NCI-H748 (cell line): Measurements from ENCODE around the gene DNAH12.
A peak's percentile ranks its signal among the peaks of the same experiment; 100 is the strongest.
"Not testable (repeated sequence)": the region's sequence is repeated elsewhere in the genome, so short reads cannot be mapped to it uniquely, and the experiment has no call there.

Experiments
- DNase-seq: peaks from one replicate; lab custom pipeline; 2025; ENCODE audit not compliant: unreplicated experiment; lab: John Stamatoyannopoulos, UW

DNAH12 gene

DNA sequence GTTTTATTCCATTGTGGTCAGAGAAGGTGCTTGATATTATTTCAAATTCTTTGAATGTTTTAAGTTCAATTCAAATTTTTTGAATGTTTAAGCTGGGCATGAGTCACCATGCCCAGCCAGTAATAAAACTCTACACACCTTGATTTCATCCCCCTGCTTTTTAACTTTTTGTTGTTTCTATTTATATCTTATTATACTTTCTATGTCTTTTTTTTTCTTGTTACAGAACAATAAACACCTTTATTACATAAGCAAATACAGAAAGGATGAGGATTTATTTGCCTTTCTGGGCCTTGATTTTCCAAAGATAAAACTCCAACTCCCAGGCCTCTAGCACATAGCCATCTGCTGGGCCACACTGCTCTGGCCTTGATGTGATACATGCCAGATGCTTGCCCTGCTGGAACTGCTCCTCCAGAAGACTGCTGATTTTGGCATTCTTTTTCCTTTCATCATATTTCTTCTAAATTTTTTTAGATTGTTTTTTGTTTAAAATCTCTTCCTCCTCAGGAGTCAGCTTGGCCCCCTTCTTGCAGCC is 14.0 kb downstream of the DNAH12 start:
- no peak for DNase-seq

DNA sequence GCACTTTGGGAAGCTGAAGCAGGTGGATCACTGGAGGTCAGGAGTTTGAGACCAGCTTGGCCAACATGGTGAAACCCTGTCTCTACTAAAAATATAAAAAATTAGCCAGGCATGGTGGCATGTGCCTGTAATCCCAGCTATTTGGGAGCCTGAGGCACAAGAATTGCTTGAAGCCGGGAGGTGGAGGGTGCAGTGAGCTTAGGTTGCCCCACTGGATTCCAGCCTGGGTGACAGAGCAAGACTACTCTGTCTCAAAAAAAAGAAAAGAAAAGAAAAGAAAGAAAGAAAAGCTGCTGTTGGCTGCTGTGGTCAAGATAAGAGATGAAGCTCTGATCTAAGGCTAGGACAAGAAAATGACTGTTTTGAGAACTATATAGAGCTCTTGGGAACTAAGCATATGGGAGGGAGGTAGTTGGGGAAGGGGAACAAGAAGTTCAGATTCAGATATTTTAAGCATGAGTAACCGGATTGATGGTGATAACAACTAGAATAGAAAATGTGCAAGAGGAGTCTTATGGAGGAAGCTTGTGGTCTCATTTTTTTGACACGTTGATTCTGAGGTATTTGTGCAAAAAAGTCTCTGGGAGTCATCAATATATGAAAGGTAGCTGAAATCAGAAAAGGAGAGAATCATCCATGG is 25.7 kb downstream of the DNAH12 start:
- no peak for DNase-seq

DNA sequence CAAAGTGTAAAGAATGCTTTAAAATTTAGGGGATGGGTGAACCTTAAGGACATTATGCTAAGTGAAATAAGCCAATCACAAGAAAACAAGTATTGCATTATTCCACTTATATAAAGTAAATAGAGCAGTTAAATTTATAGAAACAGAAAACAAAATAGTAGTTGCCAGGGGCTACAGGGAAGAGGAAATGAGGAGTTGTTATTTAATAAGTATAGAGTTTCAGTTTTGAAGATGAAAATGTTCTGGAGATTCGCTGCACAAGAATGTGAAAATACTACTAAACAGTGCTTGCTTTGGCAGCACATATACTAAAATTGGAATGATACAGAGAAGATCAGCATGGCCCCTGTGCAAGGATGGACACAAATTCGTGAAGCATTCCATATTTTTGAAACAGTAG is 32.0 kb downstream of the DNAH12 start:
- no peak for DNase-seq

DNA sequence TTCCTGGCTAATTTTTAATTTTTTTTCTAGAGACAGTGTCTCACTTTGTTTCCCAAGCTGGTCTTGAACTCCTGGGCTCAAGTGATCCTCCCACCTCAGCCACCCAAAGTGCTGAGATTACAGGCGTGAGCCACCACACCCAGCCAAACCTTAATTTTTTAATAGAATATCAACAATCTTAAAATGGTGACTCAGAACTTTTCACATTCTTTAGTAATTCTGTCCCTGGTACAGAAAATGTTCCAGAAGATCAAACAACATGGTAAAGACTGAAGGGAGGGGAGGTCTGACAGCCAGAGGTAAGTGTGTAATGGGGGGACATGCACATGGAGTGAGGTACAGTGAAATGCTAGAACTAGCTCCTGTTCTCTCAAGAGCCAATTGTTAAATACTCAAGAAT is 38.2 kb downstream of the DNAH12 start:
- DNase-seq, result no peak

DNA sequence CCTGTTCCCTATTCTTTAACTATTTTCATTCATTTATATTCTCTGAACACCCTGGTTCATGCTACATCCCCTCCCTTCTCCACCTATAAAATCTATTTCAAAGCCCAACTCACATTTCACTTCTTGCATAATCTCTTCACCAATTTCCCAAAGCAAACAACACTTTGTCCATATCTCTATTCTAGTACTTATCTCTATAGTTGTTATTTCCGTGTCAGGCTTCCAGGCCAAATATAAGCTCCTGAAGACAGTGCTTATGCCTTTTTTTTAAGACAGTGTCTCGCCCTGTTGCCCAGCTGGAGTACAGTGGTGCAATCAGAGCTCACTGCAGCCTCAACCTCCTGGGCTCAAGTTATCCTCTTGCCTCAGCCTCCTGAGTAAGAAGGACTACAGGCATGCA is 43.6 kb downstream of the DNAH12 start:
- no peak for DNase-seq

DNA sequence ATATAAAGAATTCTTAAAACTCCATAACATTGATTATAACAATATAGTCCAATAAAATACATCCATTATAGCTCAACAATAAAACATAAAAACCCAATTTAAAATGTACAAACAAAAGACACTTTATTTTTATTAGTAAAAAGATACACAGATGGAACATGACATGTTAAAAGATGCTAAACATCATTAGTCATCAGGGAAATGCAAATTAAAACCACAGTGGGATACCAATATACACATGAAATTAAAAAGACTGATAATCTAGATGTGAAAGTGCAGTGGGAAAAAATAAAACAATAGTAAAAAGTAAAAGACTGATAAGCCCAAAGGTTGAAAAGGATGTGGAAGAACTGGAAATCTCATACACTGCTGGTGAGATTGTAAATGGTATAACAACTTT is 46.2 kb downstream of the DNAH12 start:
- no peak for DNase-seq

DNA sequence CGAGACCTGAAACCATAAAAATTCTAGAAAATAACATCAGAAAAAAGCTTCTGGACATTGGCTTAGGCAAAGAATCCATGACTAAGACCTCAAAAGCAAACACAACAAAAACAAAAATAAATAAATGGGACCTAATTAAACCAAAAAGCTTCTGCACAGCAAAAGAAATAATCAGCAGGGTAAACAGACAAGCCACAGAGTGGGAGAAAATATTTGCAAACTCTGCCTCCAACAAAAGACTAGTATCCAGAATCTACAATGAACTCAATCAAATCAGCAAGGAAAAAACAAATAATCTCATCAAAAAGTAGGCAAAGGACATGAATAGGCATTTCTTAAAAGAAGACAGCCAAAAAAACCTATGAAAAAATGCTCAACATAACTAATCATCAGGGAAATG is 59.6 kb downstream of the DNAH12 start:
- no peak for DNase-seq

DNA sequence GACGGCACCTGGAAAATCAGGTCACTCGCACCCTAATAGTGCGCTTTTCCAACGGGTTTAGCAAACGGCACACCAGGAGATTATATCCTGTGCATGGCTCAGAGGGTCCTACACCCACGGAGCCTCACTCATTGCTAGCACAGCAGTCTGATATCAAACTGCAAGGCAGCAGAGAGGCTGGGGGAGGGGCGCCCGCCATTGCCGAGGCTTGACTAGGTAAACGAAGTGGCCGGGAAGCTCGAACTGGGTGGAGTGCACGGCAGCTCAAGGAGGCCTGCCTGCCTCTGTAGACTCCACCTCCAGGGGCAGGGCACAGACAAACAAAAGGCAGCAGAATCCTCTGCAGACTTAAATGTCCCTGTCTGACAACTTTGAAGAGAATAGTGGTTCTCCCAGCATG is 67.0 kb downstream of the DNAH12 start:
- DNase-seq, result not testable (repeated sequence)

DNA sequence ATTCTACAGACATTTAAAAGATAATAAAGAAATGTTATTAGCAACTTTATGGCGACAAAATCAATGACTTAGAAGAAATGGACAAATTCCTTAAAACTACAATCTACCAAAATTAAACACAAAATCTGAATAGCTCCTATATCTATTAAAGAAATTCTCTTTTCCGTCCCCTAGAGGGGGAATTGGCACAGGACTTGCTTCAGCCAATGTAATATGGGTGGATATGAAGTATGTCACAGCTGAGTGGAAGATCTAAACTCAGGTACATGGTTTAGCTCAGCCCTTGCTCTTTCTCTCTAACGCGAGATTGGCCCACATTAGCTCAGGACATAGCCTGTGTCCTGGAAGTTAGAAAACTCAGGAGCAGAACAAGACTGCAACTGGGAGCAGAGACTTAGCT is 79.3 kb downstream of the DNAH12 start:
- DNase-seq, result no peak

DNA sequence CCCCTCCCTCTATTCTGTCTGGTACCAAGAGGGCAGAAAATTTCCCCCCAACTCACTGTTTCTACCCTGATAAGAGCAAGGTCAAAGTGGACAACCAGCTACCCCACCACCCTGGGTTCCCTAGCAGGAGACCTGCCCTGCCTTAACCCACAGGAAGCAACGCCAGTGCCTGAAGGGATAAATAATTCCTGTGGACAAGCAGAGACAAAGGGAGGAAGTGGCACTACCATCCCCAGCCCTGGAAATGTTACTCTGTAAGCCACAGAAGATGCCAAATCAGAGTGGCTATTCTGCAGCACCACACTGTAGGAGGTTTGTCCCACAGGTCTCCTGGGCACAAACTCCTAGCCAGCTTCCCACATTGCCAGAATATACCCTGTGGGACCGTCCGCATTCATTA is 80.1 kb downstream of the DNAH12 start:
- no peak for DNase-seq

DNA sequence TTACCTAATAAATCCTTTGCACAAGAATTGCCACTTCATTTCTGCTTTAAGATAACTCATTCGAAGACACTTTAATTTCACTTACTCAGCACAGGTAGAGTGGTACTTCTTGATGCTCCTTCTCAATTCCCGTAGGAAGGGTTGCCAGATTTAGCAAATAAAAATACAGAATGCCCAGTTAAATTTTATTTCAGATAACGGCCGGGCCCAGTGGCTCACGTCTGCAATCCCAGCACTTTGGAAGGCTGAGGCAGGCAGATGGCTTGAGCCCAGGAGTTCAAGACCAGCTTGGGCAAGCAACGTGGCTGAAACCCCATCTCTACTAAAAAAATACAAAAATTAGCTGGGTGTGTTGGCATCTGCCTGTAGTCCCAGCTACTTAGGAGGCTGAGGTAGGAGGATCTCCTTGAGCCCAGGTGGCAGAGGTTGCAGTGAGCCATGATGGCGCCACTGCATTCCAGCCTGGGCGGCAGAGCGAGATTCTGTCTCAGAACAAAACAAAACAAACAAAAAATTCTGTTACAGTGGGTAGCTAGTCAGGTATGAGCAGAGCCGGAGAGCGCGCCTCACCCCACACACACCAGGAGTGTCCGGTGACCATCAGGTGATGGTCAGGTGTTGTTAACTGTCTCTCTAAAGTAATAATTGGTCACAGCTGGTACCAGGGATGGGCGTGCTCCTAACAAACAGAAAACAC is 92.8 kb downstream of the DNAH12 start:
- peak; percentile 1 for DNase-seq

DNA sequence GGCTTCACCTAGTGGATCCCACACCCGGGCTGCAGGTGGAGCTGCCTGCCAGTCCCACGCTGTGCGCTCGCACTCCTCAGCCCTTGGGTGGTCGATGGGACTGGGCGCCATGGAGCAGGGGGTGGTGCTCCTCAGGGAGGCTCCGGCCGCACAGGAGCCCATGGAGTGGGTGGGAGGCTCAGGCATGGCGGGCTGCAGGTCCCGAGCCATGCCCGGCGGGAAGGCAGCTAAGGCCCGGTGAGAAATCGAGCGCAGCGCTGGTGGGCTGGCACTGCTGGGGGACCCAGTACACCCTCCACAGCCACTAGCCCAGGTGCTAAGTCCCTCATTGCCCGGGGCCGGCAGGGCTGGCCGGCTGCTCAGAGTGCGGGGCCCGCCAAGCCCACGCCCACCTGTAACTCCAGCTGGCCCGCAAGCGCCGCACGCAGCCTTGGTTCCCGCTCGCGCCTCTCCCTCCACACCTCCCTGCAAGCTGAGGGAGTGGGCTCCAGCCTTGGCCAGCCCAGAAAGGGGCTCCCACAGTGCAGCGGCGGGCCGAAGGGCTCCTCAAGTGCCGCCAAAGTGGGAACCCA is 94.8 kb downstream of the DNAH12 start:
- DNase-seq, result not testable (repeated sequence)

DNA sequence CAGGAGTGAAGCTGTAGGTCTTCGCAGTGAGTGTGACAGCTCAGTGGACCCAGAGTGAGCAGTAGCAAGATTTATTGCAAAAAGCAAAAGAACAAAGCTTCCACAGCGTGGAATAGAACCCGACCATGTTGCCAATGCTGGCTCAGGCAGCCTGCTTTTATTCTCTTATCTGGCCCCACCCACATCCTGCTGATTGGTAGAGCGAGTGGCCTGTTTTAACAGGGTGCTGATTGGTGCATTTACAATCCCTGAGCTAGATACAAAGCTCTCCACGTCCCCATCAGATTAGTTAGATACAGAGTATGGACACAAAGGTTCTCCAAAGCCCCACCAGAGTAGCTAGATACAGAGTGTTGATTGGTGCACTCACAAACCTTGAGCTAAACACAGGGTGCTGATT is 95.7 kb downstream of the DNAH12 start:
- not testable (repeated sequence) for DNase-seq

DNA sequence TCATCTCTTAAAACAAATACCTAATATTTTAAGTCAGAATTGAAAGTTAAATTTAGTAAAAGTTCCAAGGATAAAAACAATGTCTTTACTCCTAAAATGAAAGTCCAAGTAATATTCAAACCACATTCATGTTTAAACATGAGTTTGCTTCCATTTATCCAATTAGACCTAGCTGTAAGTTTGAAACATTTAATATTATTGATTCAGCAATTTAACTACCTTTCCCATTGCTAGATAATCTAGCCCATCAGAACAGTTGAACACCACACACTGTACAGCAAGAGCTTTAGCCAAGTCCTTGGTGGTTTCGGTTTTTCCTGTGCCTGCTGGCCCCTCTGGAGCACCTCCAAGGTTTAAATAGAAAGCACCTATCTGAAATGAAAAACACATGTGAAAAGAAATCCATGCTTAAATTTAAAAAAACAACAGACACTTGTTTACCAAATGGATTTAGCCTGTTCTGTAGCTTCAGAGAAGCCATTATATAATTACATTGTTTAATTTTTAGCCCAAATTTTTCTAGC is 97.8 kb downstream of the DNAH12 start:
- no peak for DNase-seq

DNA sequence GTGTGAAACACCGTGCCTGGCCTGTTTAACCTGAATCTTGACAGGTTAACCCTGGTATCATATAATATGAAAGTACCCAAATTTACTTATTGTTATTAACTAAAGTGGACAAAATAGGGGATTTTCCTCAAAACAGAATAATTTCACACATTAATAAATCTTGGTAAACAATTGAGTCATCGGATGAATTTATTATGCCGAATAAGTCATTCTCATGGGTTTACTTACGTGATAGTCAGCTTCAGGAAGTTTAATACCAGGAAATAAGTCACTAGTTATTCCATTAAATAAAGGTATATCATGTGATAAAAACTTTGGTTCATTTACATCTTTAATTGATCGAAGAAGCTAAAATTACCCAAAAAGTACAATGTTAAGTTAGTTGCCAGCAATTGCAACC is 99.7 kb downstream of the DNAH12 start:
- no peak for DNase-seq

DNA sequence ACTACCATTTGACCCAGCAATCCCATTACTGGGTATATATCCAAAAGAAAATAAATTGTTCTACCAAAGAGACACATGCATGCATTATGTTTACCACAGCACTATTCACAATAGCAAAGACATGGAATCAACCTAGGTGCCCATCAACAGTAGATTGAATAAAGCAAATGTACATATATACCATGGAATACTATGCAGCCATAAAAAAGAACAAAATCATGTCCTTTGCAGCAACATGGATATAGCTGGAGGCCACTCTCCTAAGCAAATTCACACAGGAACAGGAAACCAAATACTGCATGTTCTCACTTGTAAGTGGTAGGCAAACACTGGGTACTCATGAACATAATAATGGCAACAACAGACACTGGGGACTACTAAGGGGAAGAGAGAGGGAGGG is 104.0 kb downstream of the DNAH12 start:
- peak; percentile 2 for DNase-seq

DNA sequence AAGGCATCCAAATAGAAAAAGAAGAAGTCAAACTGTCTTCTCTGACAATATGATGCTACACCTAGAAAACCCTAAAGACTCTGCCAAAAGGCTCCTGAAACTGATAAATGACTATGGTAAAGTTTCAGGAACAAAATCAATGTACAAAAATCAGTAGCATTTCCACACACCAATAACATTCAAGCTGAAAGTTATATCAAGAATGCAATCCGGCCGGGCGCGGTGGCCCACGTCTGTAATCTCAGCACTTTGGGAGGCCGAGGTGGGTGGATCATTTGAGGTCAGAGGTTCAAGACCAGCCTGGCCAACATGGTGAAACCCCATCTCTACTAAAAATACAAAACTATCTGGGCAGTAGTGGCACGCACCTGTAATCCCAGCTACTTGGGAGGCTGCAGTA is 105.7 kb downstream of the DNAH12 start:
- DNase-seq, result not testable (repeated sequence)

DNA sequence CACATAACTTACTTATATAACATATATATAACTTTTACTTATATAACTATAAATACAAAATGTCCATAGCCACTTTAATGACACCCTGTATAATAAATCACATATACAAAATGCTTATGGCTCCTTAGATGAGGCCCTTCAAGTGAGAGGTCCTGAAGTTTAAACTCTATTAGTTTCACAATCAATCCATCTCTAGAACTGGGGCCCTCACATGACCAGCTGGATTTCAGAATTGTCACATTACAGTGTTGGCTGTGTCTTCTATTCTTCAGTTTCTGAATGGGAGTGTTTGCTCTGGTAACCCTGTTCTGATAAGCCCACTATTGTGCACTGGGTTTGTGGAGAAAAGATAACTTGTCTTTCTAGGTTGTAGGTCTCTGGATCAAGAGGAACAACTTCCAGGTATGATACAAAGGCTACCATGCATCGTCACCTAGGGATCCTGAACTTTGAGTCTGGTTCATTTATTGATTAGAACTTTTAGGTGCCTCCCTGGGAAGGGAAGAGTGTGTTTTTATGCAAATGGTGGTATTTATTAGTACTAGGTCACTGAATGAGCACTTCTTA is 107.9 kb downstream of the DNAH12 start:
- DNase-seq, result no peak

DNA sequence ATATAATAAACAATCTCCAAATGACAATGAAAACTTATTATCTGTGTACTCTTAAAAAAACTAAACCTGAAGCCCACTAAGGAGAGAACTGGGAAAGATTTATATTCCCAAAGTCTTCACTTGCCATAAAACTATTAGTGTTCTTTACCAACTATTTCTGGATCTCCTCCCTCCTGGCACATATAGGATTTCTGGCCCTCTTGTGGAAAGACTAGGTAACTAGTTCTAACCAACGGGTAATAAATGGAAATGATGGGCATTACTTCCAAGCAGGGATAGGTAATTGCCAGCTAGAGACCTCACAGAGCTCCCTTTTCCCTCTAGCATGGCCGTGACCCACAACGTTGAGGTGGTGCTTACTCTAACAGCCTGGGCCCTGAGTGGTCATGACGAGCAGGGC is 110.1 kb downstream of the DNAH12 start:
- peak; percentile 39 for DNase-seq

DNA sequence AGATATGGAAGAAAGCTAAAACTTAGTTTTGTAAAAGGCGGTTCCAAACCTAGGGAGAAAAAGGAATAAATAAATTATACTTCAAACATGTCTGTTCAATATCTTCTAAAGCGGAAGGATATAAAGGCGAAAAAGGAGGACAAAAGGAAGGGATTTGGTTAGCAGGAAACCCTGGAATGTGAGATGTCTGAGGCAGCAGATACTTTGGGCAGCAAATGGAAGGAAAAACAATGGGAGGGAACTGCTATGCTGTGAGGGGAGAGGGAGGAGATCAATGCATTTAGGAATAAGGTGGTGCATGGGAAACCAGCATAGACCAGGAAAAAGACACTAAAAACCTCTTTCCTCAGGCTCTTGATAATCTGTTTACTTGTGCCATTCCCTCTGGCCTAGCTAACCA is 120.8 kb downstream of the DNAH12 start:
- no peak for DNase-seq

DNA sequence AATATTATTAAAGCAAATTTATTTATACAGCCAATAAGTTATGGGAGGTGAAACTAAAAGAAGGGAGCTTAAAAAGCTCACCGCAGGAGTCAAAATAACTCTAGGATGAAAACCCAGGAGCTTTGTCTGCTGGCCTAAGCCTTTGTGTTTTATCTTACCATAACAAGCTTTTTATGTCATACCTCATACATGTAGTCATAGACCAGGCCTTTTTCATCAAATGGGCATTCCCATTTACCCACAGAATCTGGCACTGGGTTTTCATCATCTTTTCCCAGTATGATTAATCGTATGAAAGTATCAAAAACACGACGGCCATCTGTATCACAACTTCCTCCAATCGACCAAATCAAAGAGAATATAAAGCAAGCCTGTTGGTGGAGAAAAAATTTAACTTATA is 122.8 kb downstream of the DNAH12 start:
- no peak for DNase-seq

DNA sequence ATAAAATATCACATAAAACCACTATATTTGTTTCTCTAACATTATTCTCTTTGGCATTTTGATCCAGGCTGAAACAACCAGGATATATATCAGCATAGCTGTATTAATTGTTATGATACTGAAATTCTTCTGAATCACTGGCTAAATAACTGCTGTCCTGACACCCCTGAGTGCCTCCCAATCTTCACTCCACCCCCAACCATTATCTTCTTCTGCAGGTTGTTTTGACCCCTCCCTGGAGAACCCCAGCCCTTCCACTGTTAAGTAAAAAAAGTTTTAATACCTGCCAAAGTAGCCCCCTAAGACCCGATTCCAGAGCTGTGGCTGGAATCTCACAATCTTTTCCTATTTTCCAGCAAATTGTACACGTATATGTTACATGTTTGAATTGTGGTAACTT is 124.1 kb downstream of the DNAH12 start:
- no peak for DNase-seq
